HepG2 (cell line): ENCODE data around the gene INHBE. TPM values are rescaled to one million over a fixed set of nuclear protein-coding genes. Genes with fewer than 3 reads are reported as not detected.

Experiments
- CBX5 ChIP-seq: sonication (generic); formaldehyde crosslinking; IDR thresholded peaks from 2 replicates; pipeline ENCODE4 v1.4.0; 2020; ENCODE audit warnings: missing genetic modification reagents, borderline replicate concordance
- EP300 ChIP-seq, 3 experiments: sonication (generic) in 1 of 3; formaldehyde crosslinking in 1 of 3; IDR thresholded peaks; 2 replicates each; pipeline versions ENCODE4 v1.5.1 to v1.6.1; 2011 to 2020; ENCODE audit warnings: low read depth in 2 of 3, low read length in 2 of 3, borderline replicate concordance in 1 of 3, improper control_type of control experiment in 1 of 3, mild to moderate bottlenecking in 1 of 3, missing genetic modification reagents in 1 of 3, moderate library complexity in 1 of 3
- HMGXB4 ChIP-seq, 2 experiments: sonication (generic) in 1 of 2; formaldehyde crosslinking in 1 of 2; IDR thresholded peaks; 2 replicates each; pipeline versions ENCODE4 v1.4.0 to v1.6.1; 2018 to 2020; ENCODE audit warnings: missing genetic modification reagents in 2 of 2, borderline replicate concordance in 1 of 2, low read depth in 1 of 2, mild to moderate bottlenecking in 1 of 2, missing biosample characterization in 1 of 2
- IKZF1 ChIP-seq: fragments of 450-650 bp; IDR thresholded peaks from 2 replicates; pipeline ENCODE4 v1.7.1; 2016
- NCOR1 ChIP-seq: fragments of 200-600 bp; sonication (generic); IDR thresholded peaks from 2 replicates; pipeline ENCODE4 v1.7.0; 2017; ENCODE audit warnings: antibody characterized with exemption, low read length, borderline replicate concordance
- PITX1 ChIP-seq: sonication (generic); formaldehyde crosslinking; IDR thresholded peaks from 2 replicates; pipeline ENCODE4 v1.5.1; 2020; ENCODE audit warnings: mild to moderate bottlenecking, missing genetic modification reagents
- RELA ChIP-seq: sonication (generic); formaldehyde crosslinking; IDR thresholded peaks from 2 replicates; pipeline ENCODE4 v1.4.0; 2020; ENCODE audit warnings: missing genetic modification reagents
- RFX3 ChIP-seq: IDR thresholded peaks from 2 replicates; pipeline ENCODE4 v1.6.1; 2016; ENCODE audit warnings: missing biosample characterization, missing genetic modification reagents
- SIX1 ChIP-seq: sonication (generic); formaldehyde crosslinking; IDR thresholded peaks from 2 replicates; pipeline ENCODE4 v1.4.0; 2020; ENCODE audit warnings: missing genetic modification reagents, borderline replicate concordance
- THYN1 ChIP-seq: sonication (generic); formaldehyde crosslinking; IDR thresholded peaks from 2 replicates; pipeline ENCODE4 v1.8.1; 2023; ENCODE audit warnings: low read depth, mild to moderate bottlenecking, moderate library complexity, missing genetic modification reagents, borderline replicate concordance
- TSC22D2 ChIP-seq: sonication (generic); formaldehyde crosslinking; IDR thresholded peaks from 2 replicates; pipeline ENCODE4 v1.5.1; 2020; ENCODE audit warnings: missing genetic modification reagents, mild to moderate bottlenecking, borderline replicate concordance
- ZHX2 ChIP-seq, 2 experiments: sonication (generic) in 1 of 2; formaldehyde crosslinking in 1 of 2; IDR thresholded peaks; 2 replicates each; pipeline versions ENCODE4 v1.6.1 to v1.9.0; 2014 to 2022; ENCODE audit warnings: antibody characterized with exemption in 1 of 2, borderline replicate concordance in 1 of 2, inconsistent platforms in 1 of 2, low read depth in 1 of 2, missing genetic modification reagents in 1 of 2
- ZNF264 ChIP-seq: sonication (generic); formaldehyde crosslinking; IDR thresholded peaks from 2 replicates; pipeline ENCODE4 v1.4.0; 2020; ENCODE audit warnings: missing genetic modification reagents
- ZNF547 ChIP-seq: sonication (generic); formaldehyde crosslinking; IDR thresholded peaks from 2 replicates; pipeline ENCODE4 v1.5.1; 2020; ENCODE audit warnings: mild to moderate bottlenecking, missing genetic modification reagents
- polyA plus RNA-seq, 8 experiments: library from polyadenylated mRNA; depleted of rRNA in 3 of 8; stranded (reverse) in 7 of 8; unstranded in 1 of 8; fragments of >200 nt; fragmentation: Illumina TruSeq in 4 of 8; extraction: Trizol in 4 of 8; gene quantifications; 2 replicates each; pipeline versions ENCODE4 v1.2.1 to v1.2.3, GENCODE V29; 2011 to 2016; ENCODE audit warnings: low read depth in 4 of 8, missing spikeins in 1 of 8, mixed read lengths in 1 of 8; ENCODE audit not compliant: insufficient read depth in 1 of 8
- total RNA-seq, 5 experiments: library from RNA; depleted of rRNA; stranded (reverse); fragments of >200 nt; fragmentation: Illumina TruSeq; extraction: Trizol; gene quantifications; 2 replicates each; pipeline ENCODE4 v1.2.3, GENCODE V29; 2016; ENCODE audit warnings: low read depth in 1 of 5
- TF ChIP-seq, protein P1 (sequence below): sonication (generic); formaldehyde crosslinking; conservative IDR thresholded peaks from 2 replicates; pipeline ENCODE4 v1.5.0; 2020; ENCODE audit warnings: missing genetic modification reagents
- TF ChIP-seq, protein P2 (sequence below): sonication (generic); formaldehyde crosslinking; IDR thresholded peaks from 2 replicates; pipeline ENCODE4 v1.8.0; 2022; ENCODE audit warnings: mild to moderate bottlenecking, missing genetic modification reagents

INHBE gene
- total and polyA plus RNA-seq, 2 of the 13 experiments (the other 11 are each of a cell fraction or from before 2014, with no cell fraction given) = 17.0 to 32.0 TPM

GRCh38 chr12:57487597-57488401 lies 32.7 kb downstream of the INHBE start, which contains the start of gene MARS1 (continued):
- TF ChIP-seq HMGXB4 (CRISPR knock-in tag; IDR thresholded peaks at IDR 0.05; ENCODE audit: borderline replicate concordance in 1 of 2, low read depth in 1 of 2) (peak in 1 of 2 experiments; percentile 79; a peak in 2 of 4 replicates), RFX3 (no peak), THYN1 (CRISPR knock-in tag) (no peak), NCOR1 (no peak; the same call in 1 of the 2 replicates), ZNF547 (CRISPR knock-in tag) (peak; percentile 72; the same call in 1 of the 2 replicates), SIX1 (0 out of 2 replicates have a peak, but pooled peaks have one; percentile 24), TSC22D2 (CRISPR knock-in tag) (no peak), IKZF1 (no peak), CBX5 (CRISPR knock-in tag) (peak; percentile 26; the same call in 1 of the 2 replicates), ZHX2 (IDR thresholded peaks at IDR 0.05; ENCODE audit: low read depth) (no peak; the same call in 1 of the 2 replicates), ZHX2 (CRISPR knock-in tag; IDR thresholded peaks at IDR 0.05; ENCODE audit: borderline replicate concordance) (no peak), PITX1 (CRISPR knock-in tag) (peak; percentile 68), EP300 (IDR thresholded peaks at IDR 0.05; ENCODE audit: low read depth in 2 of 2, low read length in 2 of 2) (0 out of 4 replicates have a peak, but pooled peaks have one; percentile 15 to 16), EP300 (CRISPR knock-in tag; IDR thresholded peaks at IDR 0.05; ENCODE audit: borderline replicate concordance) (no peak), RELA (CRISPR knock-in tag) (no peak), ZNF264 (no peak)
- TF ChIP-seq, protein P1, sequence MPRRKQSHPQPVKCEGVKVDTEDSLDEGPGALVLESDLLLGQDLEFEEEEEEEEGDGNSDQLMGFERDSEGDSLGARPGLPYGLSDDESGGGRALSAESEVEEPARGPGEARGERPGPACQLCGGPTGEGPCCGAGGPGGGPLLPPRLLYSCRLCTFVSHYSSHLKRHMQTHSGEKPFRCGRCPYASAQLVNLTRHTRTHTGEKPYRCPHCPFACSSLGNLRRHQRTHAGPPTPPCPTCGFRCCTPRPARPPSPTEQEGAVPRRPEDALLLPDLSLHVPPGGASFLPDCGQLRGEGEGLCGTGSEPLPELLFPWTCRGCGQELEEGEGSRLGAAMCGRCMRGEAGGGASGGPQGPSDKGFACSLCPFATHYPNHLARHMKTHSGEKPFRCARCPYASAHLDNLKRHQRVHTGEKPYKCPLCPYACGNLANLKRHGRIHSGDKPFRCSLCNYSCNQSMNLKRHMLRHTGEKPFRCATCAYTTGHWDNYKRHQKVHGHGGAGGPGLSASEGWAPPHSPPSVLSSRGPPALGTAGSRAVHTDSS (CRISPR knock-in tag) = no peak
- TF ChIP-seq, protein P2, sequence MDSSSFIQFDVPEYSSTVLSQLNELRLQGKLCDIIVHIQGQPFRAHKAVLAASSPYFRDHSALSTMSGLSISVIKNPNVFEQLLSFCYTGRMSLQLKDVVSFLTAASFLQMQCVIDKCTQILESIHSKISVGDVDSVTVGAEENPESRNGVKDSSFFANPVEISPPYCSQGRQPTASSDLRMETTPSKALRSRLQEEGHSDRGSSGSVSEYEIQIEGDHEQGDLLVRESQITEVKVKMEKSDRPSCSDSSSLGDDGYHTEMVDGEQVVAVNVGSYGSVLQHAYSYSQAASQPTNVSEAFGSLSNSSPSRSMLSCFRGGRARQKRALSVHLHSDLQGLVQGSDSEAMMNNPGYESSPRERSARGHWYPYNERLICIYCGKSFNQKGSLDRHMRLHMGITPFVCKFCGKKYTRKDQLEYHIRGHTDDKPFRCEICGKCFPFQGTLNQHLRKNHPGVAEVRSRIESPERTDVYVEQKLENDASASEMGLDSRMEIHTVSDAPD (CRISPR knock-in tag) = no peak
